Measurements from ENCODE around the gene SNX32. TPM values are rescaled to one million over a fixed set of nuclear protein-coding genes. Genes with fewer than 3 reads are reported as not detected.

The SNX32 gene
- total and polyA plus RNA-seq, 2 donors (not counting 3 experiments of a cell fraction or from before 2014, with no cell fraction given): 0.19 TPM; not detected in 1

DNA sequence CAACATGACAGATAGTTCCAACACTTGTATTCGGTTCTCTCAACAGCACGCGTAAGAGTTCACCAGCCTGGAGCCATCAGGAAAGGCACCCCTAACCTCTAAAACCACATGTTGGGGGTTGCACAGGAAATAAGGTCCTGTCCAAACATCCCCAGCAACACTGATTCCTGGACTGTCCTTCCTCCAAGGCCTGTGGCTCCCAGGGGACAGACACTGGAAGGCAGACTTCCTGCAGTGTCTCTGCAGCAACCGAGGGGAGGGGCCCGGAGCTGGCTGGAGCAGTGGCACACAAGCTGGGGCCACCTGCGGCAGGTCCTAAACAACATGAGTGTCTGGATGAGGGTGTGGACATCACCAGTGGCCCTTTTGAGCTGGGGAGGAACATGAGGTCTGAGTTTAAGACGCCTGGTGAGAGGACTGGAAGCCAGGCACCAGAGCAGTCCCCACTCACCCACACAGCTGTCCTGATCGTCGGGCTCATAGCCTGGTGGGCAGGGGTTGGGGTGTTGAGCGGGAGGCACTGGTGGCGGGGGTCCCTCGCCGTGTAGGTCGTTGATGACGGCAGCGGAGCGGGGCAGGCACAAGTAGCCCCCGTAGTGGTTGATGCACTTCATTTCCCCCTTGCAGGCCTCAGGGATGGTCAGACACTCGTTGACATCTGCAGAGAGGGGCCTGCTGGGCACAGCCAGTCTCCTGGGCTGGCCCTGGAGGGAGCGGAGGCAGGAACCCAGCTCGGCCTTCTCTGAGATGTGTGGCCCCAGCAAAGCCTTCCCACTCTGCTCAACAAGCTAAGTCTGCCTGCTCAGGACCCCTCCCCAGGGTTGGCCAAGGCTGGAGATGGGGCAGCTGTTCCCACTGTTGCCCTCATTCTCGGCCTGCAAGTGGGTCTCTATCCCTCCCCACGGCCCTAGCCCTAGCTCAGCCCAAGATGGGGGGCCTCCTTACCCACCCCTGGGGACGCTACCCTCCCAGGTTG is 37.2 kb downstream of the SNX32 start:
- CTCF ChIA-PET: interaction anchor here (0.7 to 7.1 kb wide), 10 partner anchors 11 to 117 kb away, joined by 3 to 73 read pairs (median 4); partner anchors contain the start of genes AP5B1, CCDC85B, CFL1 and FIBP
- H3K36me3 ChIP-seq (ENCODE audit: control insufficient read depth in 2 of 2, extremely low read depth in 1 of 2, insufficient read depth in 2 of 2, low read length in 2 of 2): peaks cover 0 to 21% of the 10 kb centered on the region in 2 experiments
- no peak for FAIRE-seq

More for the DNA sequence above, 37.2 kb downstream of the SNX32 start:
- POLR2A ChIA-PET: interaction anchor here (0.9 to 1.9 kb wide), 5 partner anchors 8 to 20 kb away, joined by 3 to 19 read pairs (median 4); partner anchors contain the start of genes CCDC85B, CFL1 and MUS81
- BruUV-seq (replicated peaks): TSS peak; percentile 2
- peaks cover 2% of the 10 kb centered on the region for H3K79me2 ChIP-seq (ENCODE audit: control insufficient read depth, insufficient read depth, low read length)
- H2AFZ ChIP-seq (ENCODE audit: low read depth, low read length): no peak overlapping the region
- dilution Hi-C loops (cut with MboI; ENCODE audit: extremely low pct_ligation_motif_present, low sequenced_read_pairs) (no loop called here), intact Hi-C loops (cut with micrococcal nuclease) (no loop called here)
- no peaks in the 10 kb centered on the region for H3K27me3 ChIP-seq (ENCODE audit: control insufficient read depth in 2 of 2, insufficient read depth in 2 of 2, low read length in 2 of 2)
- no peaks in the 10 kb centered on the region for H3K9me3 ChIP-seq (replicated peaks; ENCODE audit: control insufficient read depth, insufficient read depth, low read length)
- no peaks in the 10 kb centered on the region for H3K9me1 ChIP-seq (replicated peaks; ENCODE audit: control insufficient read depth, extremely low read depth, insufficient read depth, low read length)
- H3K9ac ChIP-seq (replicated peaks; ENCODE audit: extremely low read depth, insufficient read depth, low read length): no peak overlapping the region
- H3K27ac ChIP-seq (ENCODE audit: insufficient read depth, low read depth, low read length): peak overlapping the region; percentile 52
- no peak for TF ChIP-seq EZH2 (IDR thresholded peaks at IDR 0.05; ENCODE audit: borderline replicate concordance, low read depth, low read length, severe bottlenecking)
- TF ChIP-seq FOS (IDR thresholded peaks at IDR 0.05; ENCODE audit: borderline replicate concordance, insufficient read depth, low read length): no peak
- TF ChIP-seq CTCF (IDR thresholded peaks at IDR 0.05; ENCODE audit: extremely low read depth in 1 of 2, insufficient read depth in 1 of 2, low read depth in 1 of 2, low read length in 2 of 2): no peak
- no peak for DNase-seq (ENCODE audit: low read depth, low spot score)
- peaks cover 17% of the 10 kb centered on the region for H3K4me1 ChIP-seq (ENCODE audit: control insufficient read depth, extremely low read depth, insufficient read depth, low read length)
- H3K4me2 ChIP-seq (ENCODE audit: insufficient read depth, low read length): peak overlapping the region; percentile 57
- H3K4me3 ChIP-seq (replicated peaks in 1 of 3; ENCODE audit: insufficient read depth in 1 of 3, low read depth in 1 of 3, low read length in 3 of 3): no peak overlapping the region
- H4K20me1 ChIP-seq (replicated peaks; ENCODE audit: control insufficient read depth, extremely low read depth, insufficient read depth, low read length): no peaks in the 10 kb centered on the region

All from endothelial cell of umbilical vein (primary cell).